ENCODE data around the gene IFT122.

IFT122 gene

GRCh38 chr3:129398803-129399144, 41.2 kb upstream of the IFT122 start:
- H3K4me3 ChIP-seq (replicated peaks; ENCODE audit: insufficient read depth, low read length), result peak overlapping the region; percentile 65
- TF ChIP-seq GABPA (IDR thresholded peaks at IDR 0.05; ENCODE audit: low read depth), result no peak
- TF ChIP-seq REST (IDR thresholded peaks at IDR 0.05; ENCODE audit: insufficient replicate concordance, low read depth), result no peak
- TF ChIP-seq POLR2AphosphoS5 (IDR thresholded peaks at IDR 0.05; ENCODE audit: low read depth), result 0 out of 2 replicates have a peak, but pooled peaks have one; percentile 12
- TF ChIP-seq SPI1 (IDR thresholded peaks at IDR 0.05; ENCODE audit: borderline replicate concordance, low read depth), result no peak
- peak in 1 of 2 experiments; percentile 24 for DNase-seq (ENCODE audit: low read depth in 1 of 2, low spot score in 1 of 2)
- peak overlapping the region; percentile 93 for H3K27ac ChIP-seq (replicated peaks)
- no peaks in the 10 kb centered on the region for H3K27me3 ChIP-seq (ENCODE audit: insufficient read depth, poor library complexity, severe bottlenecking)

GRCh38 chr3:129399145-129399894, 40.7 kb upstream of the IFT122 start:
- H3K27ac ChIP-seq (replicated peaks), result peak overlapping the region; percentile 93
- H3K4me3 ChIP-seq (replicated peaks; ENCODE audit: insufficient read depth, low read length), result peak overlapping the region; percentile 65

GRCh38 chr3:129399895-129400357, 40.1 kb upstream of the IFT122 start:
- no peaks in the 10 kb centered on the region for H3K27me3 ChIP-seq (ENCODE audit: insufficient read depth, poor library complexity, severe bottlenecking)
- peak overlapping the region; percentile 18 for H3K4me3 ChIP-seq (replicated peaks; ENCODE audit: insufficient read depth, low read length)
- H3K27ac ChIP-seq (replicated peaks), result peak overlapping the region; percentile 93
- DNase-seq (ENCODE audit: low read depth in 1 of 2, low spot score in 1 of 2), result no peak
- TF ChIP-seq SPI1 (IDR thresholded peaks at IDR 0.05; ENCODE audit: borderline replicate concordance, low read depth), result no peak
- TF ChIP-seq REST (IDR thresholded peaks at IDR 0.05; ENCODE audit: insufficient replicate concordance, low read depth), result no peak

More at GRCh38 chr3:129399145-129399894, 40.7 kb upstream of the IFT122 start:
- DNase-seq (ENCODE audit: low read depth in 1 of 2, low spot score in 1 of 2), result peak; percentile 87 to 93
- no peak for TF ChIP-seq REST (IDR thresholded peaks at IDR 0.05; ENCODE audit: insufficient replicate concordance, low read depth)
- peak; percentile 94 for TF ChIP-seq CTCF (IDR thresholded peaks at IDR 0.05; ENCODE audit: insufficient read depth, low read length)
- peak; percentile 73; the same call in 1 of the 2 replicates for TF ChIP-seq SPI1 (IDR thresholded peaks at IDR 0.05; ENCODE audit: borderline replicate concordance, low read depth)
- no peak for TF ChIP-seq POLR2AphosphoS5 (IDR thresholded peaks at IDR 0.05; ENCODE audit: low read depth)
- TF ChIP-seq GABPA (IDR thresholded peaks at IDR 0.05; ENCODE audit: low read depth), result peak; percentile 90
- no peaks in the 10 kb centered on the region for H3K27me3 ChIP-seq (ENCODE audit: insufficient read depth, poor library complexity, severe bottlenecking)

GRCh38 chr3:129402210-129402609, 37.8 kb upstream of the IFT122 start:
- DNase-seq (ENCODE audit: low read depth in 1 of 2, low spot score in 1 of 2), result no peak
- Histone ChIP-seq H3K27me3 (ENCODE audit: insufficient read depth, poor library complexity, severe bottlenecking) (no peaks in the 10 kb centered on the region), H3K4me3 (replicated peaks; ENCODE audit: insufficient read depth, low read length) (no peak overlapping the region), H3K27ac (replicated peaks) (no peak overlapping the region)
- TF ChIP-seq CTCF (IDR thresholded peaks at IDR 0.05; ENCODE audit: insufficient read depth, low read length) (no peak), SPI1 (IDR thresholded peaks at IDR 0.05; ENCODE audit: borderline replicate concordance, low read depth) (no peak), GABPA (IDR thresholded peaks at IDR 0.05; ENCODE audit: low read depth) (no peak), REST (IDR thresholded peaks at IDR 0.05; ENCODE audit: insufficient replicate concordance, low read depth) (no peak), POLR2AphosphoS5 (IDR thresholded peaks at IDR 0.05; ENCODE audit: low read depth) (no peak)
